ENCODE results near the gene BCL10.
"Not testable (repeated sequence)": the region's sequence is repeated elsewhere in the genome, so short reads cannot be mapped to it uniquely, and the experiment has no call there.

The BCL10 gene

GRCh38 chr1:85259912-85260274 lies 16.5 kb downstream of the BCL10 start:
- Histone ChIP-seq H3K36me3 (replicated peaks) (peaks cover 18% of the 10 kb centered on the region), H3K27ac (peak overlapping the region; percentile 51), H3K4me3 (ENCODE audit: low read depth, low read length) (peak overlapping the region; percentile 93), H3K27me3 (replicated peaks) (no peaks in the 10 kb centered on the region)
- no peak for TF ChIP-seq CTCF (IDR thresholded peaks at IDR 0.05; ENCODE audit: low read depth, low read length, missing control alignments)
- DNase-seq, result peak; percentile 29
- in situ Hi-C loops (cut with HindIII; ENCODE audit: low pct_ligation_motif_present, low sequenced_read_pairs), result no loop called here

GRCh38 chr1:85259118-85259911 lies 17.1 kb downstream of the BCL10 start, which contains the start of gene C1orf52:
Gene C1orf52 (minus strand): TSS chr1:85259662. CDS start chr1:85259633, 29 bp downstream.
- Histone ChIP-seq H3K36me3 (replicated peaks) (peaks cover 21% of the 10 kb centered on the region), H3K27me3 (replicated peaks) (no peaks in the 10 kb centered on the region), H3K4me3 (ENCODE audit: low read depth, low read length) (peak within 1 kb of the TSS; percentile 93), H3K27ac (peak within 1 kb of the TSS; percentile 51)
- in situ Hi-C loops (cut with HindIII; ENCODE audit: low pct_ligation_motif_present, low sequenced_read_pairs), result no loop called here
- DNase-seq, result peak; percentile 91
- peak; percentile 98 for TF ChIP-seq CTCF (IDR thresholded peaks at IDR 0.05; ENCODE audit: low read depth, low read length, missing control alignments)

GRCh38 chr1:85258536-85259117 lies 17.8 kb downstream of the BCL10 start:
- Histone ChIP-seq H3K4me3 (ENCODE audit: low read depth, low read length) (peak overlapping the region; percentile 93), H3K36me3 (replicated peaks) (peaks cover 25% of the 10 kb centered on the region), H3K27ac (peak overlapping the region; percentile 51), H3K27me3 (replicated peaks) (no peaks in the 10 kb centered on the region)
- DNase-seq, result no peak
- in situ Hi-C loops (cut with HindIII; ENCODE audit: low pct_ligation_motif_present, low sequenced_read_pairs), result no loop called here
- TF ChIP-seq CTCF (IDR thresholded peaks at IDR 0.05; ENCODE audit: low read depth, low read length, missing control alignments), result peak; percentile 15

- H3K36me3 ChIP-seq (replicated peaks); H3K27me3 ChIP-seq (replicated peaks); in situ Hi-C loops (cut with HindIII; ENCODE audit: low pct_ligation_motif_present, low sequenced_read_pairs); DNase-seq; H3K4me3 ChIP-seq (ENCODE audit: low read depth, low read length); H3K27ac ChIP-seq: not testable (repeated sequence)
Measured at GRCh38 chr1:85249042-85249441, 27.4 kb downstream of the BCL10 start.

- no peak for TF ChIP-seq CTCF (IDR thresholded peaks at IDR 0.05; ENCODE audit: low read depth, low read length, missing control alignments)
- no peak overlapping the region for H3K4me3 ChIP-seq (ENCODE audit: low read depth, low read length)
- H3K27ac ChIP-seq, result no peak overlapping the region
- in situ Hi-C loops (cut with HindIII; ENCODE audit: low pct_ligation_motif_present, low sequenced_read_pairs), result no loop called here
- H3K27me3 ChIP-seq (replicated peaks), result no peaks in the 10 kb centered on the region
- no peak for DNase-seq
- H3K36me3 ChIP-seq (replicated peaks), result no peaks in the 10 kb centered on the region
Measured at GRCh38 chr1:85245891-85246290, 30.5 kb downstream of the BCL10 start.

- DNase-seq, result no peak
- no peak for TF ChIP-seq CTCF (IDR thresholded peaks at IDR 0.05; ENCODE audit: low read depth, low read length, missing control alignments)
- no peak overlapping the region for H3K27ac ChIP-seq
- H3K4me3 ChIP-seq (ENCODE audit: low read depth, low read length), result no peak overlapping the region
- in situ Hi-C loops (cut with HindIII; ENCODE audit: low pct_ligation_motif_present, low sequenced_read_pairs), result no loop called here
- H3K36me3 ChIP-seq (replicated peaks), result no peaks in the 10 kb centered on the region
- H3K27me3 ChIP-seq (replicated peaks), result no peaks in the 10 kb centered on the region
Measured at GRCh38 chr1:85245456-85245855, 31.0 kb downstream of the BCL10 start.
